Esophagus squamous epithelium (tissue), 5 donors: ENCODE data around the gene PPFIA2. TPM values are rescaled to one million over a fixed set of nuclear protein-coding genes. Genes with fewer than 3 reads are reported as not detected.

ENCODE experiments used
- DNase-seq: peaks from one replicate; lab custom pipeline; 2025; lab: John Stamatoyannopoulos, UW
- H3K27ac ChIP-seq, 4 donors: fragments of 200-600 bp; sonication (generic); one replicate each; pipeline ENCODE4 v1.5.1; 2016 to 2019; ENCODE audit warnings: mild to moderate bottlenecking in 1 of 4
- H3K27me3 ChIP-seq, 4 donors: fragments of 200-600 bp; sonication (generic); 1 replicate in 3 of 4; 2 replicates in 1 of 4; pipeline versions ENCODE4 v1.5.1 to v1.6.0; 2017 to 2021; ENCODE audit warnings: antibody characterized with exemption in 1 of 4
- H3K36me3 ChIP-seq, 3 donors: fragments of 200-600 bp; sonication (generic); one replicate each; pipeline ENCODE4 v1.5.1; 2016 to 2019
- H3K4me1 ChIP-seq, 3 donors: fragments of 200-600 bp; sonication (generic); one replicate each; pipeline ENCODE4 v1.5.1; 2017 to 2019
- H3K4me3 ChIP-seq, 4 donors: fragments of 200-600 bp; sonication (generic); 1 replicate in 3 of 4; 2 replicates in 1 of 4; pipeline ENCODE4 v1.5.1; 2016 to 2019; ENCODE audit warnings: mild to moderate bottlenecking in 2 of 4, moderate library complexity in 1 of 4
- H3K9me3 ChIP-seq, 3 donors: fragments of 200-600 bp; sonication (generic); one replicate each; pipeline ENCODE4 v1.5.1; 2016 to 2019
- POLR2A ChIP-seq, 4 donors: fragments of 450-650 bp; IDR thresholded peaks; one replicate each; pipeline ENCODE4 v1.6.1; 2017; ENCODE audit warnings: antibody characterized with exemption in 4 of 4, mild to moderate bottlenecking in 4 of 4, moderate library complexity in 3 of 4
- WGBS, 2 donors: methylation state at CpG; one replicate each; pipeline ENCODE4 v1.1.5; 2018; 5-methylcytosine and 5-hydroxymethylcytosine counted together
- intact Hi-C: fragments of 100-400 bp; cut with DNase I; formaldehyde crosslinking; loops from one replicate; pipeline ENCODE4 v1.15.0; 2022
- total RNA-seq, 4 donors: library from RNA; depleted of rRNA; stranded (reverse); fragments of >200 nt; gene quantifications; one replicate each; pipeline ENCODE4 v1.1.0, GENCODE V29; 2016
- TF ChIP-seq, protein P1 (sequence below), 6 experiments: fragments of 450-650 bp in 4 of 6; fragments of 200-600 bp in 2 of 6; sonication (generic) in 2 of 6; IDR thresholded peaks; one replicate each; pipeline ENCODE4 v1.5.1; 2016 to 2019; ENCODE audit warnings: antibody characterized with exemption in 6 of 6, mild to moderate bottlenecking in 4 of 6, moderate library complexity in 4 of 6
- donor health status: DM: yes; HTN: yes; CAD: no.

The PPFIA2 gene
- total RNA-seq, 4 donors from 2014 or later, result 0.31 to 2.3 (median 0.55) TPM

DNA sequence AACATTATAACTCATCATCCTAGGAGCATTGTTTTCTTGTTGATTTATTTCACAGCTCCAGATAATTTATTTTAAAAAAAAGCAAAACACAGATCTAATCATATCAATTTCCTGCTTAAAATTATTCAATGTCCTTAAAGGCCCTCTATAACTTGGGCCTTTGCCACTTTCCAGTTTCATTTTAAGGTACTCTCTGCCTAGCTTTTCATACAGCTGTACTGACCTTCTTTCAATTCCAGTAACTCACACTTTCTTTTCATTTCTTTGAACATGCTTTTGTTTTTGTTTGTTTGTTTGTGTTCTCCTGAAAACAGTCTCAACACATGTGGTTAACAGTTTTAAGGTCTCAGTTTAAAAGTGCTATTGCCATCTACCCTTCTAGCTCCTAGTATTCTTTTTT, 399.4 kb downstream of the PPFIA2 start:
- DNase-seq, result no peak
- TF ChIP-seq, protein P1, sequence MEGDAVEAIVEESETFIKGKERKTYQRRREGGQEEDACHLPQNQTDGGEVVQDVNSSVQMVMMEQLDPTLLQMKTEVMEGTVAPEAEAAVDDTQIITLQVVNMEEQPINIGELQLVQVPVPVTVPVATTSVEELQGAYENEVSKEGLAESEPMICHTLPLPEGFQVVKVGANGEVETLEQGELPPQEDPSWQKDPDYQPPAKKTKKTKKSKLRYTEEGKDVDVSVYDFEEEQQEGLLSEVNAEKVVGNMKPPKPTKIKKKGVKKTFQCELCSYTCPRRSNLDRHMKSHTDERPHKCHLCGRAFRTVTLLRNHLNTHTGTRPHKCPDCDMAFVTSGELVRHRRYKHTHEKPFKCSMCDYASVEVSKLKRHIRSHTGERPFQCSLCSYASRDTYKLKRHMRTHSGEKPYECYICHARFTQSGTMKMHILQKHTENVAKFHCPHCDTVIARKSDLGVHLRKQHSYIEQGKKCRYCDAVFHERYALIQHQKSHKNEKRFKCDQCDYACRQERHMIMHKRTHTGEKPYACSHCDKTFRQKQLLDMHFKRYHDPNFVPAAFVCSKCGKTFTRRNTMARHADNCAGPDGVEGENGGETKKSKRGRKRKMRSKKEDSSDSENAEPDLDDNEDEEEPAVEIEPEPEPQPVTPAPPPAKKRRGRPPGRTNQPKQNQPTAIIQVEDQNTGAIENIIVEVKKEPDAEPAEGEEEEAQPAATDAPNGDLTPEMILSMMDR (IDR thresholded peaks at IDR 0.05), result no peak
- no peak for TF ChIP-seq POLR2A (IDR thresholded peaks at IDR 0.05)
- H3K9me3 ChIP-seq, result no peaks in the 10 kb centered on the region
- no peaks in the 10 kb centered on the region for H3K4me1 ChIP-seq
- H3K36me3 ChIP-seq, result no peaks in the 10 kb centered on the region
- no peak overlapping the region for H3K27ac ChIP-seq
- H3K4me3 ChIP-seq, result no peak overlapping the region
- intact Hi-C loops, result no loop called here
- H3K27me3 ChIP-seq, result no peaks in the 10 kb centered on the region

DNA sequence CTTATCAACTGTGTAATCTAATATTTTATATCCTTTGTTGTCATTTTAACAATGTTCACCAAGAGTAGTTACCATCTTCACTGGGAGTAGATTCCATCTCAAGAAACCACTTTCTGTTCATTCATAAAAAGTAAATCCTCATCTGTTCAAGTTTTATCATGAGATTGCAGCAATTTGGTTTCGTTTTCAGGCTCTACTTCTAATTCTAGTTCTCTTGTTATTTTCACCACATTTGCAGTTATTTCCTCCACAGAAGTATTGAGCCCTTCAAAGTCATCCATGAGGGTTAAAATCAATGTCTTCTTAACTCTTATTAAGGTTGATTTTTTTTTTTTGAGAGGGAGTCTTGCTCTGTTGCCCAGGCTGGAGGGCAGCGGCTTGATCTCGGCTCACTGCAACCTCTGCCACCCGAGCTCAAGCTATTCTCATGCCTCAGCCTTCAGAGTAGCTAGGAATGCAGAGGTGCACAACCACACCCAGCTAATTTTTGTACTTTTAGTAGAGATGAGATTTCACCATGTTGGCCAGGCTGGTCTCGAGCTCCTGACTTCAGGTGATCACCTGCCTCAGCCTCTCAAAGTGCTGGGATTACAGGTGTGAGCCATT, 404.7 kb downstream of the PPFIA2 start:
- H3K9me3 ChIP-seq, result no peaks in the 10 kb centered on the region
- H3K4me3 ChIP-seq, result no peak overlapping the region
- TF ChIP-seq, protein P1 (IDR thresholded peaks at IDR 0.05), result no peak
- TF ChIP-seq POLR2A (IDR thresholded peaks at IDR 0.05), result no peak
- no peak overlapping the region for H3K27ac ChIP-seq
- DNase-seq, result no peak
- intact Hi-C loops, result no loop called here
- no peaks in the 10 kb centered on the region for H3K27me3 ChIP-seq
- H3K4me1 ChIP-seq, result no peaks in the 10 kb centered on the region
- H3K36me3 ChIP-seq, result no peaks in the 10 kb centered on the region
- WGBS, 2 donors, result 60 to 67% methylated on average over 5 of the region's 5 CpGs

- no peak for DNase-seq
- Histone ChIP-seq H3K36me3 (no peaks in the 10 kb centered on the region), H3K9me3 (no peaks in the 10 kb centered on the region), H3K27ac (no peak overlapping the region), H3K27me3 (no peaks in the 10 kb centered on the region), H3K4me3 (no peak overlapping the region), H3K4me1 (no peaks in the 10 kb centered on the region)
- TF ChIP-seq, protein P1 (IDR thresholded peaks at IDR 0.05), result no peak
- no peak for TF ChIP-seq POLR2A (IDR thresholded peaks at IDR 0.05)
- intact Hi-C loops, result no loop called here
- 44 to 49% methylated on average over 2 of the region's 2 CpGs for WGBS, 2 donors
These were observed 408.8 kb downstream of the PPFIA2 start for GRCh38 chr12:81350309-81350708.

- Histone ChIP-seq H3K27ac (no peak overlapping the region), H3K4me3 (no peak overlapping the region), H3K4me1 (no peaks in the 10 kb centered on the region), H3K36me3 (no peaks in the 10 kb centered on the region), H3K27me3 (no peaks in the 10 kb centered on the region), H3K9me3 (no peaks in the 10 kb centered on the region)
- no peak for DNase-seq
- no peak for TF ChIP-seq POLR2A (IDR thresholded peaks at IDR 0.05)
- TF ChIP-seq, protein P1 (IDR thresholded peaks at IDR 0.05), result no peak
- intact Hi-C loops, result no loop called here
- WGBS, 2 donors, result 73 to 87% methylated on average over 5 of the region's 5 CpGs
These were observed 411.7 kb downstream of the PPFIA2 start for GRCh38 chr12:81347404-81347803.

GRCh38 chr12:81340910-81341309, 418.2 kb downstream of the PPFIA2 start:
- Histone ChIP-seq H3K4me3 (no peak overlapping the region), H3K4me1 (no peaks in the 10 kb centered on the region), H3K36me3 (no peaks in the 10 kb centered on the region), H3K27me3 (no peaks in the 10 kb centered on the region), H3K9me3 (no peaks in the 10 kb centered on the region), H3K27ac (no peak overlapping the region)
- 58 to 67% methylated on average over 5 of the region's 5 CpGs for WGBS, 2 donors
- TF ChIP-seq POLR2A (IDR thresholded peaks at IDR 0.05), result no peak
- TF ChIP-seq, protein P1 (IDR thresholded peaks at IDR 0.05), result no peak
- intact Hi-C loops, result no loop called here
- no peak for DNase-seq
